Fibroblast of skin of right quadriceps (primary cell): ENCODE measurements around the gene PKM.

Experiments
- DNase-seq: peaks from one replicate; pipeline ENCODE4 v3.0.0-alpha.2; 2013

The PKM gene

DNA sequence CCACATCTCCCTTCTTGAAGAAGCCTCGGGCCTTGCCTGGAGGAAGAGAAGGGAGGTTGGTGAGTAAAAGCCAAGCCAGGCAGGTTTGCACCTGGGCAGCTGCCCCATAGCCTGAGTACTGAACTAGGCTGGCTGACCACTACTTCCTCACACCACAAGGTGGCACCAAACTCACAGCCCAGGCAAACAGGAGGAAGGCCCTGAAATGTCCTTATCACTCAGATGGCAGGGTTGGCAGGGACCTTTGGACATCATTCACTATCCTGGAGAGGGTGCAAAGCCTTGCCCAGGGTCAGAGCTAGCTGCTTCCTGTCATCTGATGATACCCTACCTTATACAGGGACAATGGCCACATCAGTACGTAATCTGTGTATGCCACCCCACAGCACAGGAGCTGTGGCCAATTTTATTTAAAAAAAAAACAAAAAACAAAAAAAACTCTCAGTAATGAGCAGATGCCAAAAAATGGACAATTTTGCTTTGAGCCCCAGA, 31.2 kb downstream of the PKM start:
- DNase-seq = peak; percentile 62

GRCh38 chr15:72199205-72199515, 31.8 kb downstream of the PKM start:
- no peak for DNase-seq

GRCh38 chr15:72198356-72199204, 32.4 kb downstream of the PKM start:
- no peak for DNase-seq

GRCh38 chr15:72197460-72198355, 33.3 kb downstream of the PKM start, which contains the start of gene GRAMD2A:
Gene GRAMD2A, minus strand, starts transcription at chr15:72197787.
- peak; percentile 47 for DNase-seq

GRCh38 chr15:72197041-72197459, 33.9 kb downstream of the PKM start:
- no peak for DNase-seq

DNA sequence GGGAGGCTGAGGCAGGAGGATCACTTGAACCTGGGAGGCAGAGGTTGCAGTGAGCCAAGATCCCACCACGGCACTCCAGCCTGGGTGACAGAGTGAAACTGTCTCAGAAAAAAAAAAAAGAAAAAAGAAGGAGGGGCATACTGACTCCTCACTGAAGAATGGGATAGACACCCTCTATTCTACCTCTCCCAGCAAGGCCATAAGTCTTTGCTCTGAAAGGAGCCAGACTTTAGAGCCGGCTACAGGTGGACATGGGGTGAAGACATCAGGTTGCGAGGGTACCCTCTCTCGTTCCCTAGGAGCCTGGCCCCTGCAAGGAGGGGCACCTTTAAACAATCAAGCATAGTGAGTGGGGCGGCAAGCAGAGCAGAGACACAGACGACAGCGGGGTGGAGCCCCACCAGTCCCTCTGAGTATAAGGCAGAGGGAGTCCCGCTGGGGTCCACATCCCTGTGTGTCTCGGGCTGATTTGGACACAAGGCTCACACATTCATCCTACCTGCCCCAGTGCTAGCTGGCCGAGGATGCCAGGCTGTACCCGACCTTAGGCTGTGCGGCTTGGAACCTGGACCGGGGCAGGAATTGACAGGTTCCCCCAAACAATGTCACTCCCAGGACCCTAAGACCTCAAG, 34.5 kb downstream of the PKM start:
- DNase-seq = no peak

DNA sequence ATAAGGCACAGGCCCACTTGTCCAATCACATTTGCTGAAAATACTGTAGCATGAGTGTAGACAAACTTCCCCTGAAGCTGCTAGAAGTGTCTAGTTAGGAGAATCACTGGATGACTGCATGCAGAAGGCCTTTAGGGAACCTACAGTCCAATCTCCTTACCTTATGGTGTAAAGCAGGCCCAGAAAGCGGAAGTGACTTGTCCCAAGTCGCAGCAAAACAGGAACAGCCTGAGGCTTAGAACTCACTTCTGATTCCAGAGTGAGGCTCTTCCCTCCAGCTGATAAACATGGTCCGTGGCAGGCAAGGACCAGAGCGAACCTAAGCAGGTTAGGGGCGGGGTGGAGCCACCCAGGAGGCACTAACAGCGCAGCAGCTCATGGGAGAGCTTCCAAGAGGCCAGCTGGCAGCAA, 35.9 kb downstream of the PKM start:
- no peak for DNase-seq

GRCh38 chr15:72193836-72194396, 37.1 kb downstream of the PKM start:
- DNase-seq = no peak

GRCh38 chr15:72192416-72192815, 38.6 kb downstream of the PKM start:
- no peak for DNase-seq

DNA sequence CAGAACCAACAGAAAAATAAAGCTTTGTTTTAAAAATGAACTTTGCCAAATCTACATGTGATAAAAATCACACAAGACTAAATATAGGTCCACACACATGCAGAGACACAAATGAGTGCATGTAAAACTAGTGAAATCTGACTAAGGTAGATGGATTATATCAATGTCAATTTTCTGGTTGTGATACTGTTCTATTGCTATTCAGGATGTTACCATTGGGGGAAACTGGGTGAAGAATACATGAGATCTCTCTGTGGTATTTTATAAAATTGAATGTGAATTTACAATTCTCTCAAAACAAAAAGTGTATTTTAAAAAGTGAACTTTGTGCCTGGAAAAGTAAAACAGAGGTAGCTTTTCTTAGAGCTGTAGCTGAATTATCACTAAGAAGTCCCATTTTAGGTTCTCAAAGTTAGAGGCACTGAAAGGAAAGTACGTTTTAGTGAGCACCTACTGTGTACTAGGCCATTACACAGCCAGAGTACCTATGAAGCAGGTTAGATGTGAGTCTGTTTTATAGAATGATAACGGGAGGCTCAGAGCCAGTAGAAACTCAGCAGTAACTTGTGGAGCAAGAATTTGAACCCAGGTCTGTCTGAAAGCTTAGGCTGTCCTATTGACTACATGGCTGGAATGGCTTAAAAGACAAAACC, 41.6 kb downstream of the PKM start:
- no peak for DNase-seq

GRCh38 chr15:72184165-72184811, 46.7 kb downstream of the PKM start:
- DNase-seq = no peak

DNA sequence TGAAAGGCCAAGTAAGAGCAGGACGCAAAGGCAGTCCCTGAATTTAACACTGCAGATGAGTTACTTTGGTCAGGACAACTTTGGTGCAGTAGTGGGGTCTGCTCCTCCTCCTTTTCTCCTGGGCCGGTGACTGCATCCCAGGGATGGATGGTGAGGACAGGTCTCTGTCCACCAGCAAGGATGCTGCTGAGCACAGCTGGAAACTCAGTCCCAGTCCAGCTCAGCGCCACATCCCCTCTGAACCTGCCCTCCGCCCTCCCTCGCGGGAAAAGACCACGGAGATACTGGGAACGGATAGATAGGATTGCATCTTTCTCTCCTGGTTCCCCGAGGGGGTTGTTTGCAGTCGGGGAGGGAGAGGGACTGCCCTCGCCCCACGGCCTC, 47.2 kb downstream of the PKM start:
- no peak for DNase-seq

DNA sequence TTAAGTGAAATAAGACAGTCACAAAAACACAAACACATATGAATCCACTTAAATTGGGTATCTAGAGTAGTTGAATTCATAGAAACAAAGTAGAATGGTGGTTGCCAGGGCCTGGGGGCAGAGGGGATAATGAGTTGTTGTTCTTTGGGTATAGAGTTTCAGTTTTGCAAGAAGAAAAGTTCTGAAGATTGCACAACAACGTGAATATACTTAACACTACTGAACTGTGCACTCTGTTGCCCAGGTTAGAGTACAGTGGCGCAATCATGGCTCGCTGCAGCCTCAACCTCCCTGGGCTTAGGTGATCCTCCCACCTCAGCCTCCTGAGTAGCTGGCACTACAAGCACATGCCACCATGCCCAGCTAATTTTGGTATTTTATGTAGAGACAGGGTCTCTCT, 48.3 kb downstream of the PKM start:
- no peak for DNase-seq

- DNase-seq = no peak
These were observed 48.7 kb downstream of the PKM start for GRCh38 chr15:72182244-72182643.

DNA sequence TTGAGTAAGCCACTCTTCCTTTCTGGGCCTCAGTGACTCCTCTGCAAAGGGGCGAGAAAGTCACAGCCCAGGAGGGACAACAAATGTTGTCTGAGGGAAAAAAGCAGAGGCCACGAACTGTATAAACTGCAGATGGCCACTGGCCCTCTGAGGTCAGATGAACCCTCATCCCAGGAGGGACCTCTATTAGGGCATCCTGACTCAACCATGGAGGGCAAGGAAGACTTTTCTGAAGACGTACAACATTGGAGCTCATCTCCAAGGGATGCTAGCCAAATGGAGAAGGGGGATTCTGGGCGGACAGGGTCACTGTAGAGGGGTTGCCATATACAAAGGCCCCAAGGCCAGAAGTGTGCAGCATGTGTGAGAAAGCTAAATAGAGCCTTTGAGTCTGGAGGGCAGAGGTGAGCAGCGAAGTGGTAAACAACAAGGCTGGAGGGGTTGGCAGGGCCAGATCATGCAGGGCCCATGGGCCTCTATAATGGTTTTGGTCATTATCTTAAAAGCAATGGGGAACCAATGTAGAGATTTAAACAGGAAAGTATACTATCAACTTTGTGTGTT, 50.1 kb downstream of the PKM start:
- no peak for DNase-seq

GRCh38 chr15:72179950-72180581, 50.9 kb downstream of the PKM start:
- DNase-seq = no peak

- no peak for DNase-seq
These were observed 51.9 kb downstream of the PKM start for GRCh38 chr15:72178976-72179585.

DNA sequence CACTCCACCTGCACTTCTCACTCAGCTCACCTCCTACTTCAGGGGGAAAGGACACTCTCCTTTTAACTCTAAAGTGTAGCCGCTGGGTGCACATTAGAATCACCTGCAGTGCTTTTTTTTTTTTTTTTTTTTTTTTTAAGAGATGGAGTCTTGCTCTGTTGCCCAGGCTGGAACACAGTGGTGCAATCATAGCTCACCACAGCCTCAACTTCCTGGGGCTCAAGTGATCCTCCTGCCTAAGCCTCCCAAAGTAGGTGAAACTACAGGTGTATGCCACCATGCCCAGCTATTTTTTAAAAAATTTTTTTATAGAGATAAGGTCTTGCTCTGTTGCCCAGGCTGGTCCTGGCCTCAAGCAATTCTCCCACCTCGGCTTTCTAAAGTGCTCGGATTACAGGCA, 54.2 kb downstream of the PKM start:
- no peak for DNase-seq

GRCh38 chr15:72176159-72176558, 54.8 kb downstream of the PKM start:
- no peak for DNase-seq

- no peak for DNase-seq
These were observed 55.6 kb downstream of the PKM start for GRCh38 chr15:72175186-72176044.
